Measurements from ENCODE around the gene PBXIP1. TPM values are rescaled to one million over a fixed set of nuclear protein-coding genes. Genes with fewer than 3 reads are reported as not detected.

PBXIP1 gene
- total RNA-seq, 1 experiment from 2014 or later = 26.5 TPM

- TF ChIP-seq EMX1 (CRISPR knock-in tag; IDR thresholded peaks at IDR 0.05) = no peak
- TF ChIP-seq, protein P1, sequence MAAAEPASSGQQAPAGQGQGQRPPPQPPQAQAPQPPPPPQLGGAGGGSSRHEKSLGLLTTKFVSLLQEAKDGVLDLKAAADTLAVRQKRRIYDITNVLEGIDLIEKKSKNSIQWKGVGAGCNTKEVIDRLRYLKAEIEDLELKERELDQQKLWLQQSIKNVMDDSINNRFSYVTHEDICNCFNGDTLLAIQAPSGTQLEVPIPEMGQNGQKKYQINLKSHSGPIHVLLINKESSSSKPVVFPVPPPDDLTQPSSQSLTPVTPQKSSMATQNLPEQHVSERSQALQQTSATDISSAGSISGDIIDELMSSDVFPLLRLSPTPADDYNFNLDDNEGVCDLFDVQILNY (CRISPR knock-in tag; IDR thresholded peaks at IDR 0.05) = no peak
- no peak for TF ChIP-seq ZNF396 (CRISPR knock-in tag; IDR thresholded peaks at IDR 0.05; ENCODE audit: borderline replicate concordance)
- no peak for TF ChIP-seq NFYB (CRISPR knock-in tag; conservative IDR thresholded peaks at IDR 0.05; ENCODE audit: low read depth)
- TF ChIP-seq, protein P2, sequence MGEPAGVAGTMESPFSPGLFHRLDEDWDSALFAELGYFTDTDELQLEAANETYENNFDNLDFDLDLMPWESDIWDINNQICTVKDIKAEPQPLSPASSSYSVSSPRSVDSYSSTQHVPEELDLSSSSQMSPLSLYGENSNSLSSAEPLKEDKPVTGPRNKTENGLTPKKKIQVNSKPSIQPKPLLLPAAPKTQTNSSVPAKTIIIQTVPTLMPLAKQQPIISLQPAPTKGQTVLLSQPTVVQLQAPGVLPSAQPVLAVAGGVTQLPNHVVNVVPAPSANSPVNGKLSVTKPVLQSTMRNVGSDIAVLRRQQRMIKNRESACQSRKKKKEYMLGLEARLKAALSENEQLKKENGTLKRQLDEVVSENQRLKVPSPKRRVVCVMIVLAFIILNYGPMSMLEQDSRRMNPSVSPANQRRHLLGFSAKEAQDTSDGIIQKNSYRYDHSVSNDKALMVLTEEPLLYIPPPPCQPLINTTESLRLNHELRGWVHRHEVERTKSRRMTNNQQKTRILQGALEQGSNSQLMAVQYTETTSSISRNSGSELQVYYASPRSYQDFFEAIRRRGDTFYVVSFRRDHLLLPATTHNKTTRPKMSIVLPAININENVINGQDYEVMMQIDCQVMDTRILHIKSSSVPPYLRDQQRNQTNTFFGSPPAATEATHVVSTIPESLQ (CRISPR knock-in tag; IDR thresholded peaks at IDR 0.05) = no peak
- no peak for TF ChIP-seq RORB (CRISPR knock-in tag; IDR thresholded peaks at IDR 0.05)
- TF ChIP-seq ETV6 (CRISPR knock-in tag; IDR thresholded peaks at IDR 0.05) = no peak
- TF ChIP-seq, protein P3, sequence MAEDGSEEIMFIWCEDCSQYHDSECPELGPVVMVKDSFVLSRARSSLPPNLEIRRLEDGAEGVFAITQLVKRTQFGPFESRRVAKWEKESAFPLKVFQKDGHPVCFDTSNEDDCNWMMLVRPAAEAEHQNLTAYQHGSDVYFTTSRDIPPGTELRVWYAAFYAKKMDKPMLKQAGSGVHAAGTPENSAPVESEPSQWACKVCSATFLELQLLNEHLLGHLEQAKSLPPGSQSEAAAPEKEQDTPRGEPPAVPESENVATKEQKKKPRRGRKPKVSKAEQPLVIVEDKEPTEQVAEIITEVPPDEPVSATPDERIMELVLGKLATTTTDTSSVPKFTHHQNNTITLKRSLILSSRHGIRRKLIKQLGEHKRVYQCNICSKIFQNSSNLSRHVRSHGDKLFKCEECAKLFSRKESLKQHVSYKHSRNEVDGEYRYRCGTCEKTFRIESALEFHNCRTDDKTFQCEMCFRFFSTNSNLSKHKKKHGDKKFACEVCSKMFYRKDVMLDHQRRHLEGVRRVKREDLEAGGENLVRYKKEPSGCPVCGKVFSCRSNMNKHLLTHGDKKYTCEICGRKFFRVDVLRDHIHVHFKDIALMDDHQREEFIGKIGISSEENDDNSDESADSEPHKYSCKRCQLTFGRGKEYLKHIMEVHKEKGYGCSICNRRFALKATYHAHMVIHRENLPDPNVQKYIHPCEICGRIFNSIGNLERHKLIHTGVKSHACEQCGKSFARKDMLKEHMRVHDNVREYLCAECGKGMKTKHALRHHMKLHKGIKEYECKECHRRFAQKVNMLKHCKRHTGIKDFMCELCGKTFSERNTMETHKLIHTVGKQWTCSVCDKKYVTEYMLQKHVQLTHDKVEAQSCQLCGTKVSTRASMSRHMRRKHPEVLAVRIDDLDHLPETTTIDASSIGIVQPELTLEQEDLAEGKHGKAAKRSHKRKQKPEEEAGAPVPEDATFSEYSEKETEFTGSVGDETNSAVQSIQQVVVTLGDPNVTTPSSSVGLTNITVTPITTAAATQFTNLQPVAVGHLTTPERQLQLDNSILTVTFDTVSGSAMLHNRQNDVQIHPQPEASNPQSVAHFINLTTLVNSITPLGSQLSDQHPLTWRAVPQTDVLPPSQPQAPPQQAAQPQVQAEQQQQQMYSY (CRISPR knock-in tag; IDR thresholded peaks at IDR 0.05) = no peak
- TF ChIP-seq ZNF671 (CRISPR knock-in tag; IDR thresholded peaks at IDR 0.05) = no peak
- no peak for TF ChIP-seq GRHL2 (CRISPR knock-in tag; IDR thresholded peaks at IDR 0.05; ENCODE audit: insufficient replicate concordance, severe bottlenecking)
- TF ChIP-seq NR2C2 (CRISPR knock-in tag; IDR thresholded peaks at IDR 0.05) = no peak
- no peak for TF ChIP-seq NR1H2 (CRISPR knock-in tag; IDR thresholded peaks at IDR 0.05)
- no peak for TF ChIP-seq FOXK1 (CRISPR knock-in tag; IDR thresholded peaks at IDR 0.05)
- no peak for TF ChIP-seq MYBL2 (CRISPR knock-in tag; IDR thresholded peaks at IDR 0.05)
- TF ChIP-seq NFE2L1 (CRISPR knock-in tag; IDR thresholded peaks at IDR 0.05) = no peak
- no peak for TF ChIP-seq RELA (CRISPR knock-in tag; IDR thresholded peaks at IDR 0.05; ENCODE audit: borderline replicate concordance)
- TF ChIP-seq, protein P4, sequence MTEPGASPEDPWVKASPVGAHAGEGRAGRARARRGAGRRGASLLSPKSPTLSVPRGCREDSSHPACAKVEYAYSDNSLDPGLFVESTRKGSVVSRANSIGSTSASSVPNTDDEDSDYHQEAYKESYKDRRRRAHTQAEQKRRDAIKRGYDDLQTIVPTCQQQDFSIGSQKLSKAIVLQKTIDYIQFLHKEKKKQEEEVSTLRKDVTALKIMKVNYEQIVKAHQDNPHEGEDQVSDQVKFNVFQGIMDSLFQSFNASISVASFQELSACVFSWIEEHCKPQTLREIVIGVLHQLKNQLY (CRISPR knock-in tag; IDR thresholded peaks at IDR 0.05) = no peak
- TF ChIP-seq CREB1 (CRISPR knock-in tag; IDR thresholded peaks at IDR 0.05) = no peak
- TF ChIP-seq TEAD1 (CRISPR knock-in tag; IDR thresholded peaks at IDR 0.05) = no peak
- peaks cover 17% of the 10 kb centered on the region for H3K9me3 Mint-ChIP-seq
- peaks cover 8% of the 10 kb centered on the region for H3K27me3 Mint-ChIP-seq (ENCODE audit: low read depth)
- DNase-seq (ENCODE audit: low spot score) = no peak
- POLR2A ChIA-PET = no interaction called here
- CTCF ChIA-PET = interaction anchor here (1.3 kb wide), 1 partner anchor 33 kb away, joined by 5 read pairs; the partner anchor contains the start of gene PMVK
- H3K36me3 Mint-ChIP-seq = peaks cover 10% of the 10 kb centered on the region
- H3K27ac Mint-ChIP-seq = no peak overlapping the region
- no peak overlapping the region for H3K4me3 Mint-ChIP-seq
- no peaks in the 10 kb centered on the region for H3K4me1 Mint-ChIP-seq
- no peak for ATAC-seq
Measured at GRCh38 chr1:154902938-154903566, 52.8 kb downstream of the PBXIP1 start.

DNA sequence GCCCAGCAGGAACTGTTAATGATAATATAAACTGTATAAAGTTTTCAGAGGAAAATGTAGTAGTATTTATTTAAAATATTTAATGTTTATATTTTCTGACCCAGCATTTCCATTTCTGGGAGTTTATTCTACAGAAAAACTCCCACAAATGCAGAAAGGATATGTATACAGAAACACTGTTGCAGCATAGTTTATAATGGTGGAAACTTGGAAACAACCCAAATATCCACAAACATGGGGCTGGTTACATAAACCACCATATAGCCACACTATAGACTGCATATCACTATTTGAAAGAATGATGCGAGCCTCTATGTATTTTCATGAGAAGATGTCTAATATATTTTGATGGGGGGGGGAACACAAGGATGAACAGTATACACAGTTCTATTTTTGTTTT lies 54.3 kb downstream of the PBXIP1 start:
- ATAC-seq (no peak), DNase-seq (ENCODE audit: low spot score) (no peak)
- H3K27me3 Mint-ChIP-seq (ENCODE audit: low read depth) = no peaks in the 10 kb centered on the region; the same call in 1 of the 2 replicates
- ChIA-PET CTCF (no interaction called here), POLR2A (no interaction called here)
- H3K4me1 Mint-ChIP-seq = no peaks in the 10 kb centered on the region
- H3K36me3 Mint-ChIP-seq = no peaks in the 10 kb centered on the region
- H3K4me3 Mint-ChIP-seq = no peak overlapping the region
- no peak overlapping the region for H3K27ac Mint-ChIP-seq
- peaks cover 3% of the 10 kb centered on the region; the same call in 1 of the 2 replicates for H3K9me3 Mint-ChIP-seq
- TF ChIP-seq, protein P5, sequence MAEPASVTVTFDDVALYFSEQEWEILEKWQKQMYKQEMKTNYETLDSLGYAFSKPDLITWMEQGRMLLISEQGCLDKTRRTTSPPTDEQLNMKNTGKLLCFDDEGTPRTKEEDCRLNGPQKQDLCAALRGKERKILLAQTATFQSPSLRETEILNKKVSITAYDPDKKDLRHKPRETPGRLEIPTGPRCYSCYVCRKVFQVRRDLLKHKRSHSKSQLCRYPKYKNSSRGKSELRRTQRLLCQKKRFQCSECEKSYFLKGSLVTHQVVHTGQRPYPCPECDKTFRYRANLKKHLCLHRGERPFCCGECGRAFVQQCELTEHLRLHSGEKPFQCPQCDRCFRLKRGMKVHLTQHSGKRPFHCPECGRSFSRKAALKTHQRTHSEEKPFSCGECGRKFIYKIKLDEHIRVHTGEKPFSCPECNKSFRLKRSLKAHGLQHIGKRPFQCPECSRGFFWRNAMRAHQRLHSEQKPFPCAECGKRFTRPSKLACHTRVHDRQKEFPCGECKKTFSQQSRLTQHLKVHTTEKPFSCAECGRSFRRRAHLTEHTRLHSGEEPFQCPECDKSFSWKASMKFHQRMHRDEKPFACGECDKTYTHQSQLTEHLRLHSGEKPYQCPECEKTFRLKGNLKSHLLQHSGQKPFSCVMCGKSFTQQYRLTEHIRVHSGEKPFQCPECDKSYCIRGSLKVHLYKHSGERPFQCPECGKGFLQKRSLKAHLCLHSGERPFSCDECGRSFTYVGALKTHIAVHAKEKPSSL (CRISPR knock-in tag; conservative IDR thresholded peaks at IDR 0.05) = no peak
- TF ChIP-seq RELA (CRISPR knock-in tag; IDR thresholded peaks at IDR 0.05; ENCODE audit: borderline replicate concordance) (no peak), GRHL2 (CRISPR knock-in tag; IDR thresholded peaks at IDR 0.05; ENCODE audit: insufficient replicate concordance, severe bottlenecking) (no peak), ATF3 (CRISPR knock-in tag; conservative IDR thresholded peaks at IDR 0.05) (no peak), NR1H2 (CRISPR knock-in tag; IDR thresholded peaks at IDR 0.05) (no peak), ZBTB21 (CRISPR knock-in tag; IDR thresholded peaks at IDR 0.05; ENCODE audit: borderline replicate concordance) (no peak), TCF7 (CRISPR knock-in tag; IDR thresholded peaks at IDR 0.05; ENCODE audit: low read depth) (no peak), CREM (CRISPR knock-in tag; IDR thresholded peaks at IDR 0.05) (no peak), FOXK1 (CRISPR knock-in tag; IDR thresholded peaks at IDR 0.05) (no peak)
- TF ChIP-seq, protein P6, sequence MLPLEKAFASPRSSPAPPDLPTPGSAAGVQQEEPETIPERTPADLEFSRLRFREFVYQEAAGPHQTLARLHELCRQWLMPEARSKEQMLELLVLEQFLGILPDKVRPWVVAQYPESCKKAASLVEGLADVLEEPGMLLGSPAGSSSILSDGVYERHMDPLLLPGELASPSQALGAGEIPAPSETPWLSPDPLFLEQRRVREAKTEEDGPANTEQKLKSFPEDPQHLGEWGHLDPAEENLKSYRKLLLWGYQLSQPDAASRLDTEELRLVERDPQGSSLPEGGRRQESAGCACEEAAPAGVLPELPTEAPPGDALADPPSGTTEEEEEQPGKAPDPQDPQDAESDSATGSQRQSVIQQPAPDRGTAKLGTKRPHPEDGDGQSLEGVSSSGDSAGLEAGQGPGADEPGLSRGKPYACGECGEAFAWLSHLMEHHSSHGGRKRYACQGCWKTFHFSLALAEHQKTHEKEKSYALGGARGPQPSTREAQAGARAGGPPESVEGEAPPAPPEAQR (CRISPR knock-in tag; IDR thresholded peaks at IDR 0.05) = no peak

Measured in WTC11 (cell line).